CD4-positive, alpha-beta T cell treated with Interferon alpha-2 for 1 hour (primary cell): ENCODE data around the gene RPL12.

Experiments
- DNase-seq, 2 donors: peaks; one replicate each; pipeline ENCODE4 v3.0.0-alpha.2; 2020 to 2022

RPL12 gene

GRCh38 chr9:127450830-127451607 lies at the start of gene RPL12, which contains the start of gene LRSAM1:
Gene RPL12, minus strand, starts transcription at chr9:127451406. Its CDS starts 89 bp downstream, at chr9:127451317.
Gene LRSAM1, plus strand, starts transcription at chr9:127451510. Its CDS starts 3,018 bp downstream, at chr9:127454528.
- peak; percentile 95 to 98 for DNase-seq

GRCh38 chr9:127500862-127501261 lies 49.7 kb upstream of the RPL12 start:
- DNase-seq = no peak

- no peak for DNase-seq
Measured at GRCh38 chr9:127500399-127500798, 49.2 kb upstream of the RPL12 start.

GRCh38 chr9:127498298-127498697 lies 47.1 kb upstream of the RPL12 start:
- DNase-seq = no peak

GRCh38 chr9:127497656-127498290 lies 46.6 kb upstream of the RPL12 start:
- no peak for DNase-seq

- DNase-seq = no peak
Measured at GRCh38 chr9:127496974-127497373, 45.8 kb upstream of the RPL12 start.

- no peak for DNase-seq
Measured at GRCh38 chr9:127495884-127496555, 44.8 kb upstream of the RPL12 start.

- no peak for DNase-seq
Measured at GRCh38 chr9:127494304-127494702, 43.1 kb upstream of the RPL12 start.

GRCh38 chr9:127493592-127494303 lies 42.5 kb upstream of the RPL12 start:
- DNase-seq = no peak

- no peak for DNase-seq
Measured at GRCh38 chr9:127492616-127493015, 41.4 kb upstream of the RPL12 start.

GRCh38 chr9:127491516-127491915 lies 40.3 kb upstream of the RPL12 start:
- no peak for DNase-seq

- DNase-seq = no peak
Measured at GRCh38 chr9:127490535-127491230, 39.5 kb upstream of the RPL12 start.

- no peak for DNase-seq
Measured at GRCh38 chr9:127489471-127490115, 38.4 kb upstream of the RPL12 start.

- DNase-seq = no peak
Measured at GRCh38 chr9:127488946-127489345, 37.7 kb upstream of the RPL12 start.

- no peak for DNase-seq
Measured at GRCh38 chr9:127485995-127486394, 34.8 kb upstream of the RPL12 start.

GRCh38 chr9:127482662-127483061 lies 31.5 kb upstream of the RPL12 start:
- no peak for DNase-seq

GRCh38 chr9:127479507-127480081 lies 28.4 kb upstream of the RPL12 start:
- DNase-seq = no peak

GRCh38 chr9:127474592-127474991 lies 23.4 kb upstream of the RPL12 start:
- no peak for DNase-seq

- no peak for DNase-seq
Measured at GRCh38 chr9:127473932-127474331, 22.7 kb upstream of the RPL12 start.

GRCh38 chr9:127473501-127473900 lies 22.3 kb upstream of the RPL12 start:
- DNase-seq = no peak

- DNase-seq = no peak
Measured at GRCh38 chr9:127470662-127471061, 19.5 kb upstream of the RPL12 start.

GRCh38 chr9:127467621-127468020 lies 16.4 kb upstream of the RPL12 start:
- DNase-seq = no peak
